Neural progenitor cell (in vitro differentiated cells): Measurements from ENCODE around the gene ECM2. TPM values are rescaled to one million over a fixed set of nuclear protein-coding genes. Genes with fewer than 3 reads are reported as not detected.
"Not testable (repeated sequence)": the region's sequence is repeated elsewhere in the genome, so short reads cannot be mapped to it uniquely, and the experiment has no call there.

Source experiments
- DNase-seq: peaks from one replicate; pipeline ENCODE4 v3.0.0-alpha.2; 2016; ENCODE audit warnings: low spot score
- H2AFZ ChIP-seq: fragments of 200-600 bp; sonication (generic); replicated peaks from 2 replicates; pipeline ENCODE4 v1.6.1; 2016; ENCODE audit warnings: antibody characterized with exemption
- H3F3A ChIP-seq: fragments of 200-600 bp; sonication (generic); 2 replicates; pipeline ENCODE4 v1.6.1; 2016; ENCODE audit warnings: antibody characterized with exemption, low read depth
- H3K27ac ChIP-seq: fragments of 200-600 bp; sonication (generic); 2 replicates; pipeline ENCODE4 v1.5.1; 2016; ENCODE audit warnings: mild to moderate bottlenecking
- H3K27me3 ChIP-seq: fragments of 200-600 bp; sonication (generic); 2 replicates; pipeline ENCODE4 v1.6.1; 2016; ENCODE audit warnings: mild to moderate bottlenecking, moderate library complexity
- H3K36me3 ChIP-seq: fragments of 200-600 bp; sonication (generic); 2 replicates; pipeline ENCODE4 v1.5.1; 2016
- H3K4me1 ChIP-seq: fragments of 200-600 bp; sonication (generic); 2 replicates; pipeline ENCODE4 v1.6.1; 2016; ENCODE audit warnings: mixed run types
- H3K4me2 ChIP-seq: fragments of 200-600 bp; sonication (generic); 2 replicates; pipeline ENCODE4 v1.6.1; 2016
- H3K4me3 ChIP-seq: fragments of 200-600 bp; sonication (generic); 2 replicates; pipeline ENCODE4 v1.5.1; 2016
- H3K79me2 ChIP-seq: fragments of 200-600 bp; sonication (generic); 2 replicates; pipeline ENCODE4 v1.6.1; 2016; ENCODE audit warnings: low read depth
- H3K9ac ChIP-seq: fragments of 200-600 bp; sonication (generic); 2 replicates; pipeline ENCODE4 v1.6.1; 2016
- H3K9me3 ChIP-seq: fragments of 200-600 bp; sonication (generic); 2 replicates; pipeline ENCODE4 v1.5.1; 2016; ENCODE audit warnings: low read depth
- H4K20me1 ChIP-seq: fragments of 200-600 bp; sonication (generic); 2 replicates; pipeline ENCODE4 v1.6.1; 2016; ENCODE audit warnings: low read depth
- H3K27ac Mint-ChIP-seq: 3 replicates; pipeline ENCODE4 v1.8.0; 2021; ENCODE audit warnings: mixed read lengths
- H3K27me3 Mint-ChIP-seq: 2 replicates; pipeline ENCODE4 v1.8.0; 2022; ENCODE audit warnings: low read depth, mild to moderate bottlenecking, inconsistent platforms, moderate library complexity, mixed read lengths; ENCODE audit not compliant: insufficient read depth
- H3K36me3 Mint-ChIP-seq: 3 replicates; pipeline ENCODE4 v1.8.0; 2021; ENCODE audit warnings: mixed read lengths
- H3K4me1 Mint-ChIP-seq: 3 replicates; pipeline ENCODE4 v1.8.0; 2021; ENCODE audit warnings: mixed read lengths
- H3K4me3 Mint-ChIP-seq: 3 replicates; pipeline ENCODE4 v1.8.0; 2021; ENCODE audit warnings: mild to moderate bottlenecking, moderate library complexity, mixed read lengths
- H3K9me3 Mint-ChIP-seq: 3 replicates; pipeline ENCODE4 v1.8.0; 2020; ENCODE audit warnings: mixed read lengths
- CTCF ChIP-seq: fragments of 200-600 bp; sonication (generic); IDR thresholded peaks from 2 replicates; pipeline ENCODE4 v1.5.1; 2017; ENCODE audit warnings: antibody characterized with exemption, mild to moderate bottlenecking
- EZH2 ChIP-seq: fragments of 200-600 bp; sonication (generic); IDR thresholded peaks from 2 replicates; pipeline ENCODE4 v1.6.1; 2017; ENCODE audit warnings: antibody characterized with exemption, mild to moderate bottlenecking, moderate library complexity
- EZH2phosphoT487 ChIP-seq: fragments of 200-600 bp; sonication (generic); IDR thresholded peaks from 2 replicates; pipeline ENCODE4 v1.6.1; 2017; ENCODE audit warnings: antibody characterized with exemption
- total RNA-seq: library from RNA; depleted of rRNA; stranded (reverse); fragments of >200 nt; gene quantifications from 2 replicates; pipeline ENCODE4 v1.2.3, GENCODE V29; 2015; ENCODE audit warnings: low replicate concordance

Gene ECM2
- total RNA-seq, result not detected in 2 replicates

GRCh38 chr9:92535940-92536850 is at the start of gene ECM2:
TSS of gene ECM2 (minus strand) at chr9:92535990. CDS start at chr9:92522866, 13,124 bp downstream.
- H3K27ac ChIP-seq, result peak within 1 kb of the TSS; percentile 65
- Mint-ChIP-seq H3K36me3 (no peaks in the 10 kb centered on the region), H3K27ac (peak within 1 kb of the TSS; percentile 80), H3K4me3 (no peak within 1 kb of the TSS), H3K27me3 (peaks cover 2% of the 10 kb centered on the region), H3K4me1 (peaks cover 14% of the 10 kb centered on the region), H3K9me3 (peaks cover 2% of the 10 kb centered on the region)
- H3K4me3 ChIP-seq, result no peak within 1 kb of the TSS
- H3K36me3 ChIP-seq, result no peaks in the 10 kb centered on the region
- no peaks in the 10 kb centered on the region for H4K20me1 ChIP-seq
- H3K79me2 ChIP-seq, result no peaks in the 10 kb centered on the region
- H3K27me3 ChIP-seq, result no peaks in the 10 kb centered on the region
- H3K9ac ChIP-seq, result peak within 1 kb of the TSS; percentile 2
- no peak within 1 kb of the TSS for H2AFZ ChIP-seq
- peaks cover 20% of the 10 kb centered on the region for H3K4me1 ChIP-seq
- TF ChIP-seq CTCF (no peak), EZH2phosphoT487 (no peak), EZH2 (no peak)
- H3K4me2 ChIP-seq, result peak within 1 kb of the TSS; percentile 24
- DNase-seq, result no peak
- no peaks in the 10 kb centered on the region for H3K9me3 ChIP-seq
- H3F3A ChIP-seq, result peaks cover 11% of the 10 kb centered on the region

- Mint-ChIP-seq H3K4me1 (no peaks in the 10 kb centered on the region), H3K27ac (no peak overlapping the region), H3K27me3 (no peaks in the 10 kb centered on the region), H3K9me3 (peaks cover 2% of the 10 kb centered on the region), H3K4me3 (no peak overlapping the region), H3K36me3 (no peaks in the 10 kb centered on the region)
- H3K36me3 ChIP-seq, result no peaks in the 10 kb centered on the region
- no peak overlapping the region for H3K4me3 ChIP-seq
- H4K20me1 ChIP-seq, result no peaks in the 10 kb centered on the region
- DNase-seq, result no peak
- no peak overlapping the region for H3K27ac ChIP-seq
- H2AFZ ChIP-seq, result no peak overlapping the region
- no peak overlapping the region for H3K9ac ChIP-seq
- H3K4me2 ChIP-seq, result no peak overlapping the region
- H3K4me1 ChIP-seq, result no peaks in the 10 kb centered on the region
- H3K79me2 ChIP-seq, result no peaks in the 10 kb centered on the region
- H3K27me3 ChIP-seq, result no peaks in the 10 kb centered on the region
- no peaks in the 10 kb centered on the region for H3K9me3 ChIP-seq
- H3F3A ChIP-seq, result no peaks in the 10 kb centered on the region
- TF ChIP-seq CTCF (no peak), EZH2phosphoT487 (no peak), EZH2 (no peak)
Measured at GRCh38 chr9:92576175-92576574, 40.4 kb upstream of the ECM2 start.

- H2AFZ ChIP-seq, H3K79me2 ChIP-seq, H3F3A ChIP-seq, DNase-seq, H4K20me1 ChIP-seq, H3K36me3 ChIP-seq, H3K4me1 ChIP-seq, H3K9me3 ChIP-seq, H3K4me3 ChIP-seq, H3K27me3 Mint-ChIP-seq, H3K9ac ChIP-seq, H3K27ac Mint-ChIP-seq, H3K27me3 ChIP-seq, H3K27ac ChIP-seq, H3K4me1 Mint-ChIP-seq, H3K9me3 Mint-ChIP-seq, H3K36me3 Mint-ChIP-seq, H3K4me2 ChIP-seq, H3K4me3 Mint-ChIP-seq: not testable (repeated sequence)
Measured at GRCh38 chr9:92573612-92574011, 37.8 kb upstream of the ECM2 start.

- not testable (repeated sequence) for H3K36me3 Mint-ChIP-seq, H3K4me1 ChIP-seq, H3K4me3 ChIP-seq, H3K27me3 Mint-ChIP-seq, H3K36me3 ChIP-seq, H3K9me3 Mint-ChIP-seq, DNase-seq, H3K27ac Mint-ChIP-seq, H3K27ac ChIP-seq, H3K27me3 ChIP-seq, H2AFZ ChIP-seq, H3F3A ChIP-seq, H3K9me3 ChIP-seq, H3K4me3 Mint-ChIP-seq, H3K79me2 ChIP-seq, H3K4me1 Mint-ChIP-seq, H4K20me1 ChIP-seq, H3K4me2 ChIP-seq, H3K9ac ChIP-seq
Measured at GRCh38 chr9:92571871-92572270, 36.1 kb upstream of the ECM2 start.
